NCI-H2029 treated with DMSO at 0.1 percent for 48 hours (cell line): ENCODE results near the gene CMTM7.
"Not testable (repeated sequence)": the region's sequence is repeated elsewhere in the genome, so short reads cannot be mapped to it uniquely, and the experiment has no call there.

Source experiments
- DNase-seq: peaks from one replicate; lab custom pipeline; 2025; lab: John Stamatoyannopoulos, UW

The CMTM7 gene

GRCh38 chr3:32459450-32459849, 67.8 kb downstream of the CMTM7 start:
- no peak for DNase-seq

- DNase-seq: peak; percentile 44
These were observed 68.5 kb downstream of the CMTM7 start for GRCh38 chr3:32460031-32460749.

- not testable (repeated sequence) for DNase-seq
These were observed 69.3 kb downstream of the CMTM7 start for GRCh38 chr3:32460817-32461496.

GRCh38 chr3:32462191-32462986, 70.7 kb downstream of the CMTM7 start:
- DNase-seq: not testable (repeated sequence)

GRCh38 chr3:32463415-32463814, 71.8 kb downstream of the CMTM7 start:
- not testable (repeated sequence) for DNase-seq

- DNase-seq: not testable (repeated sequence)
These were observed 73.1 kb downstream of the CMTM7 start for GRCh38 chr3:32464726-32465125.

- not testable (repeated sequence) for DNase-seq
These were observed 75.2 kb downstream of the CMTM7 start for GRCh38 chr3:32466808-32467207.

GRCh38 chr3:32467333-32468070, 75.8 kb downstream of the CMTM7 start:
- peak; percentile 59 for DNase-seq

GRCh38 chr3:32469151-32469874, 77.7 kb downstream of the CMTM7 start:
- no peak for DNase-seq

GRCh38 chr3:32470362-32470761, 78.7 kb downstream of the CMTM7 start:
- no peak for DNase-seq

GRCh38 chr3:32471246-32471645, 79.6 kb downstream of the CMTM7 start:
- DNase-seq: no peak

- DNase-seq: not testable (repeated sequence)
These were observed 80.5 kb downstream of the CMTM7 start for GRCh38 chr3:32472151-32472550.

GRCh38 chr3:32474201-32474600, 82.5 kb downstream of the CMTM7 start:
- no peak for DNase-seq

GRCh38 chr3:32480604-32481003, 89.0 kb downstream of the CMTM7 start:
- DNase-seq: no peak

GRCh38 chr3:32481791-32482631, 90.4 kb downstream of the CMTM7 start:
- DNase-seq: no peak

GRCh38 chr3:32482693-32483092, 91.0 kb downstream of the CMTM7 start:
- no peak for DNase-seq

- no peak for DNase-seq
These were observed 92.1 kb downstream of the CMTM7 start for GRCh38 chr3:32483772-32484171.

GRCh38 chr3:32484436-32484835, 92.8 kb downstream of the CMTM7 start:
- DNase-seq: no peak

GRCh38 chr3:32487781-32488473, 96.3 kb downstream of the CMTM7 start:
- DNase-seq: no peak
